GM08714 (cell line): ENCODE data around the gene DDX24.

Experiments
- H3K4me3 ChIP-seq: fragments of 200-500 bp; sonication (Bioruptor generic); 2 replicates; pipeline ENCODE4 v1.5.1; 2014; ENCODE audit warnings: mild to moderate bottlenecking, low read length, inconsistent platforms
- ZNF274 ChIP-seq: IDR thresholded peaks from 2 replicates; pipeline ENCODE4 v1.6.1; 2012; ENCODE audit warnings: mild to moderate bottlenecking, low read depth, low read length

DDX24 gene

GRCh38 chr14:94031161-94031882, 49.7 kb downstream of the DDX24 start:
- TF ChIP-seq ZNF274: no peak
- H3K4me3 ChIP-seq: no peak overlapping the region

- H3K4me3 ChIP-seq: no peak overlapping the region
- TF ChIP-seq ZNF274: no peak
Measured at GRCh38 chr14:94030571-94030970, 50.4 kb downstream of the DDX24 start.

DNA sequence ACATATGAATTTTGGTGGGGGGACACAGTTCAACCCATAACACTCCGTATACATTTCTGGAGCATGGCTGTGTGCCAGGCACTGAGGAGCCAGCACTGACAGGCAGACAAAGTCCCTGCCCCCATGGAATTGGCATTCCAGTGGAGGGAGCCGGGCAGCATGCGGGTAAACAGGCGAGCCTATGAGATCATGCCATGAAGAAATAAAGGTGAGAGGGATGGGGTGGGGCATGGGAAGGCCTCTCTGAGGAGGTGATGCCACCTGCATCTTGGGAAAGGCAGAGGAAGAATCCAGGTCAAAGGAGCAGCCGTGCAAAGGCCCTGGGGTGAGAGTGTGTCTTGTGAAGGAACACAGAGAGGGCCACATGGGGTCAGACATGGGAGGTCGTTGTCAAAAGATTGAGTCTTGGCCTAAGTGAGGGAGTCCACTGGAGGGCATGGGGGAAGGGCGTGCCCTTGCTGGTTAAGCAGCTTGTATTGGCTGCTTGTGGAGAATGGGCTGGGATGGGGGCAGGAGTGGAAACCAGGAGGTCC, 51.3 kb downstream of the DDX24 start:
- H3K4me3 ChIP-seq: no peak overlapping the region
- no peak for TF ChIP-seq ZNF274

DNA sequence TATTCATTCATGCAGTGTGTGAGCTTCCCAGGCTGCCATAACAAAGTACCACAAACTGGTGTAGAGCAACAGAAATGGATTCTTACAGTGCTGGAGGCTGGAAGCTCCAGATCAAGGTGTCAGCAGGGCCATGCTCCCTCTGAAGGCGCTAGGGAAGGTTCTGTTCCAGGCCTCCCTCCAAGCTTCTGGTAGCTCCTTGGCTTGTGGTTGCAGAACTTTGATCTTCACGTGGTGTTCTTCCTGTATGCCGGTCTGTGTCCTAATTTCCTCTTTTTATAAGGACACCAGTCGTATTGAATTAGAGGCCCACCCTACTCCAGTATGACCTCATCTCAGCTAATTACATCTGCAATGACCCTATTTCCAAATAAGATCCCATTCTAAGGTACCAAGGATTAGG, 51.7 kb downstream of the DDX24 start:
- TF ChIP-seq ZNF274: no peak
- no peak overlapping the region for H3K4me3 ChIP-seq

DNA sequence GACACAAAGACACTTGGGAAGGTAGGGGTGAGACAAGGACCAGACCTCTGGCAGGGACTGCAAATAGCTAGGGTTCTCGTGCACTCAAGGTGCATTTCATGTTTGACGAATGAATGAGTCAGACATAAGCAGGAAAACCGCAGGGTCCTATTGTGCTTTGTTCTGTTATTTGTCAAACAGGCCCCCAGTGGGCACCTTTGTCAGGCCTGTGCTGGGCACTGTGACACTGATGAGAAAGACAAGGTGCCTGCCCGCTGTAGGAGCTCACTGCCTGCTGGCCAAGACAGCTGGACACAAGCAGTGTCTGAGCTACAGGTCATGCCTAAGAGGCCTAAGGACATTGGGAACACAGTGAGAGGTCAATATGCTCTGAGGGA, 52.6 kb downstream of the DDX24 start:
- no peak for TF ChIP-seq ZNF274
- no peak overlapping the region for H3K4me3 ChIP-seq

GRCh38 chr14:94027566-94028449, 53.2 kb downstream of the DDX24 start:
- TF ChIP-seq ZNF274: no peak
- H3K4me3 ChIP-seq: no peak overlapping the region

GRCh38 chr14:94026889-94027469, 54.0 kb downstream of the DDX24 start:
- TF ChIP-seq ZNF274: no peak
- no peak overlapping the region; the same call in 1 of the 2 replicates for H3K4me3 ChIP-seq

- no peak for TF ChIP-seq ZNF274
- peak within 1 kb of the TSS; percentile 5; the same call in 1 of the 2 replicates for H3K4me3 ChIP-seq
Measured at GRCh38 chr14:94026173-94026888, 54.7 kb downstream of the DDX24 start, which contains the start of gene OTUB2. Gene OTUB2, plus strand, starts transcription at chr14:94026340. Its CDS starts 198 bp downstream, at chr14:94026538.

DNA sequence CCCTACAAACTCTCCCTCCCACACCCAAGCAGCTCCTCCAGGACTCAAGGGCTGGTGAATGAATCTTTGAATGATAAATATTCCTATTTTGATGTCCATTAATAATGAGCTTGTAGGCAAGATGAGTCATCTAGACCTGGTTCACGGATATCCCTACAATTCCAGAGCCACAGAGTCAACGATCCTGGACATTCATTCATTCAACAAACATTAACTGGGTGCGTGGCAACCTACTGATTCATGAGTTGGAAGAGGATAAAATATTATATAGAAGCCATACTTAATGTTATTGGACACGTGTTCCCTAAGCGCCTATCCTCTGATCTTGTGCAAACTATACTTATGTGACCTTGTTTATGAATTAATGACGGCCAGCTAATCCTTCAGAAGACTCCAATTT, 55.3 kb downstream of the DDX24 start:
- no peak for TF ChIP-seq ZNF274
- H3K4me3 ChIP-seq: no peak overlapping the region

DNA sequence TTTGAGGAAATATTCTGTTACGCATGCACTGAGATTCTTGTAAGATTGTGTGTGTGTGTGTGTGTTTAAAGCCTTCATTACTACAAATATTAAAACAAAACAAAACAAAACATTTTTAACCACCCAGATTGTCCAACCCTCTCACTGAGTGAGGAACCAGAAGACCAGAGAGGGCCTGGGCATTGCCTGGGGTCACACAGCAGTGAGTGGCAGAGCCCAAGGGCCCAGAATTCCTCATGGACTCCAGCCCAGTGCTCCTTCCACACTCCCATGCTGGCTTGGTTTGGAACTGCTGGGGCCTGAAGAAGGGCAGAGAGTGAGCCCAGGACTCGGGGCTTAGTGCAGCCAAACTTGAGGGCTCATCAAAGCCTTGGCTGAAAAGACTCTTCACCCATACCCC, 56.5 kb downstream of the DDX24 start:
- no peak for TF ChIP-seq ZNF274
- no peak overlapping the region for H3K4me3 ChIP-seq

- TF ChIP-seq ZNF274: no peak
- no peak overlapping the region for H3K4me3 ChIP-seq
Measured at GRCh38 chr14:94022532-94023411, 58.2 kb downstream of the DDX24 start.

DNA sequence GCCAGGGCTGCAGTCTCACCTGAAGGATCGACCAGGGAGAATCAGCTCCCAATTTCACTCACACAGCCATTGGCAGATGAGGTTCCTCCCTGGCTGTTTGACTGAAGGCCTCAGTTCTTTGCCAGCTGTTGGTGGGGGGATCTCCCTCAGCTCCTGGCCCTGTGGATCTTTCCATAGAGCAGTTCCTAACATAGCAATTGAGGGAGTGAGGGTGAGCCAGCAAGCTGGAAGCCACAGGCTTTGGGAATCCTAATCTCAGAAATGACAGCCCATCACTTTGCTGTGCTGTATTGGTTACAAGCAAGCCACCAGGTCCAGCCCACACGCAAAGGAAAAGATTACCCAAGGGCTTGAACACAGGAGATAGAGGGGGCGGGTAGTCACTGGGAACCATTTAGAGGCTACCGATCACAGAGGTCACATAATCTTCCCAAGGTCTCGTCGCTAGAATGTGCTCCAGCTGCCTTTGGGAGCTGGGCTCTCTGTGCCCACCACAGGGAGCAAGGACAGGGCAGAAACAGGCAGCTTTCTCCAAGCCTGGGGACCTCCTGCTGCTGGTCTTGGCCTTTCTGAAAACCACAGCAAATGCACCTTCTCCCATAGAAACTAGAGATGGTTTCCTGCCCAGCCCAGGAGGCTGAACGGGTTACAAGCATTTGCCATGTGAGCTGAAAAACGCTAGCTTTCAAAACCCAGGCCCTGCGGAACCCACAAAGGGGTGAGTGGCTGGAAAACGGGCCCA, 59.4 kb downstream of the DDX24 start:
- no peak for TF ChIP-seq ZNF274
- H3K4me3 ChIP-seq: no peak overlapping the region

- no peak overlapping the region for H3K4me3 ChIP-seq
- no peak for TF ChIP-seq ZNF274
Measured at GRCh38 chr14:94021001-94021400, 60.0 kb downstream of the DDX24 start.
